PC-3 (cell line): ENCODE results near the gene MPLKIP.

ENCODE experiments used
- CTCF ChIP-seq: fragments of 300-600 bp; sonication (generic); conservative IDR thresholded peaks from 2 replicates; pipeline ENCODE4 v1.5.1; 2017; ENCODE audit warnings: antibody characterized with exemption, low read depth, mild to moderate bottlenecking, low read length
- EZH2phosphoT487 ChIP-seq: fragments of 300-600 bp; sonication (generic); IDR thresholded peaks from 2 replicates; pipeline ENCODE4 v1.6.1; 2018; ENCODE audit warnings: mild to moderate bottlenecking, antibody characterized with exemption, low read length, borderline replicate concordance

- TF ChIP-seq EZH2phosphoT487 (no peak), CTCF (no peak)
Observed at GRCh38 chr7:40098810-40099209, 35.6 kb downstream of the MPLKIP start.
